Mammary epithelial cell (primary cell): ENCODE results near the gene KCNIP4.
A peak's percentile ranks its signal among the peaks of the same experiment; 100 is the strongest.

Source experiments
- EZH2 ChIP-seq: IDR thresholded peaks from 2 replicates; pipeline ENCODE4 v1.6.1; 2012; ENCODE audit warnings: low read length, inconsistent platforms, borderline replicate concordance
- TF ChIP-seq, protein P1 (sequence below), 2 donors: IDR thresholded peaks in 1 of 2; conservative IDR thresholded peaks in 1 of 2; 2 replicates each; pipeline ENCODE4 v1.5.1; 2011 to 2012; ENCODE audit warnings: inconsistent platforms in 2 of 2, low read length in 2 of 2, mild to moderate bottlenecking in 2 of 2, control low read depth in 1 of 2, low read depth in 1 of 2; ENCODE audit not compliant: insufficient read depth in 1 of 2; ENCODE audit errors: extremely low read depth in 1 of 2

DNA sequence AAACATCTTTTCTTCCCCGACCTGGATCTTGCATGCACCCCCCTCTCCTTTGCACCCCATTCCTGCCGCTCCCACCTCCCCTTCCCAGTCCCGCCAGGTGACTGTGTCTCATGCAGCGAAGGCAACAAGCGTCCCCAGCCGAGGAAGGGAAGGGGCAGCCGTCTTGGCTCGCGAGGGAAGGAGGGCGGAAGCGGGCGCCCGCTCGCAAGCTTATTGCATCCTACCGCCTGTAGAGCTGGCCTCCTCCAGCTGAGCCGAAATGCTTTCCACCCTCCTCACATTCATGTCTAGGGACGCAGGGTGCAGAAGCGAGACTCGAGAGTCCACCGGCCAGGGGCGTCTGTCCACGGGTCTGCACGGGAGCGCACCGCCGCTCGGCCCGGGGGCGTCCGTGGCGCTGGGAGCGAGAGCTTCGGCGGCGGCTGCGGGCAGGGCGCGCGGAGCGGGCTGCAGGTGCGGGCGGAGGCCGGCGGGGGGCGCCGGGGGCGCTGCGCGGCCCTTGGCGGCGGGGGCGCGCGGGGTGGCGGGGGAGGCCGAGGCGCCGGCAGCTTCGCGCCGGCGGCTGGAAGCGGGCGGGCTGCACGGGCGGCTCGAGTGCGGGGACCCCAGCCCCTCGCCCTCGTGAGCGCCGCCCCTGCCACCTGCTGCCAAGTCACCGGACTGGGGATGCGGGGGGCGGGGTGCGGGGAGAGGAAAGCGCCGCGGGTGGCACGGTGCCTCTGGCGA lies at the start of gene KCNIP4:
- TF ChIP-seq, protein P1, sequence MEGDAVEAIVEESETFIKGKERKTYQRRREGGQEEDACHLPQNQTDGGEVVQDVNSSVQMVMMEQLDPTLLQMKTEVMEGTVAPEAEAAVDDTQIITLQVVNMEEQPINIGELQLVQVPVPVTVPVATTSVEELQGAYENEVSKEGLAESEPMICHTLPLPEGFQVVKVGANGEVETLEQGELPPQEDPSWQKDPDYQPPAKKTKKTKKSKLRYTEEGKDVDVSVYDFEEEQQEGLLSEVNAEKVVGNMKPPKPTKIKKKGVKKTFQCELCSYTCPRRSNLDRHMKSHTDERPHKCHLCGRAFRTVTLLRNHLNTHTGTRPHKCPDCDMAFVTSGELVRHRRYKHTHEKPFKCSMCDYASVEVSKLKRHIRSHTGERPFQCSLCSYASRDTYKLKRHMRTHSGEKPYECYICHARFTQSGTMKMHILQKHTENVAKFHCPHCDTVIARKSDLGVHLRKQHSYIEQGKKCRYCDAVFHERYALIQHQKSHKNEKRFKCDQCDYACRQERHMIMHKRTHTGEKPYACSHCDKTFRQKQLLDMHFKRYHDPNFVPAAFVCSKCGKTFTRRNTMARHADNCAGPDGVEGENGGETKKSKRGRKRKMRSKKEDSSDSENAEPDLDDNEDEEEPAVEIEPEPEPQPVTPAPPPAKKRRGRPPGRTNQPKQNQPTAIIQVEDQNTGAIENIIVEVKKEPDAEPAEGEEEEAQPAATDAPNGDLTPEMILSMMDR (conservative IDR thresholded peaks at IDR 0.05 in 1 of 2, IDR thresholded peaks at IDR 0.05 in 1 of 2; ENCODE audit: extremely low read depth in 1 of 2, insufficient read depth in 1 of 2, low read depth in 1 of 2, low read length in 2 of 2), result no peak
- TF ChIP-seq EZH2, result peak; percentile 88
